ENCODE data around the gene MED14. TPM values are rescaled to one million over a fixed set of nuclear protein-coding genes. Genes with fewer than 3 reads are reported as not detected.

MED14 gene
- total RNA-seq, 3 donors from 2014 or later = 19.6 to 30.8 (median 26.4) TPM

- H3K27me3 Mint-ChIP-seq (ENCODE audit: low read depth) = no peaks in the 10 kb centered on the region
- H3K4me1 Mint-ChIP-seq (ENCODE audit: low read depth) = no peaks in the 10 kb centered on the region
- no peaks in the 10 kb centered on the region for H3K9me3 Mint-ChIP-seq
- peaks cover 3% of the 10 kb centered on the region for H3K36me3 Mint-ChIP-seq (ENCODE audit: insufficient read depth)
- DNase-seq = no peak
- H3K4me3 Mint-ChIP-seq = no peak overlapping the region
- no peak for ATAC-seq
These were observed 110.0 kb downstream of the MED14 start for GRCh38 chrX:40625294-40625693.

- Mint-ChIP-seq H3K27me3 (ENCODE audit: low read depth) (no peaks in the 10 kb centered on the region), H3K4me3 (no peak overlapping the region), H3K4me1 (ENCODE audit: low read depth) (no peaks in the 10 kb centered on the region), H3K9me3 (no peaks in the 10 kb centered on the region), H3K36me3 (ENCODE audit: insufficient read depth) (peaks cover 3% of the 10 kb centered on the region)
- DNase-seq (no peak), ATAC-seq (no peak)
These were observed 111.7 kb downstream of the MED14 start for GRCh38 chrX:40623665-40624064.

- Mint-ChIP-seq H3K4me3 (no peak within 1 kb of the TSS), H3K4me1 (ENCODE audit: low read depth) (no peaks in the 10 kb centered on the region), H3K36me3 (ENCODE audit: insufficient read depth) (peaks cover under 1% of the 10 kb centered on the region), H3K9me3 (no peaks in the 10 kb centered on the region), H3K27me3 (ENCODE audit: low read depth) (no peaks in the 10 kb centered on the region)
- ATAC-seq = no peak
- no peak for DNase-seq
These were observed 112.2 kb downstream of the MED14 start, which contains the start of gene MPC1L for GRCh38 chrX:40623139-40623536. Gene MPC1L, plus strand, starts transcription at chrX:40623428. Its CDS starts 138 bp downstream, at chrX:40623566.

GRCh38 chrX:40622479-40623138, 112.7 kb downstream of the MED14 start:
- H3K4me1 Mint-ChIP-seq (ENCODE audit: low read depth) = no peaks in the 10 kb centered on the region
- no peak for ATAC-seq
- DNase-seq = no peak
- no peaks in the 10 kb centered on the region for H3K27me3 Mint-ChIP-seq (ENCODE audit: low read depth)
- no peaks in the 10 kb centered on the region for H3K36me3 Mint-ChIP-seq (ENCODE audit: insufficient read depth)
- no peaks in the 10 kb centered on the region for H3K9me3 Mint-ChIP-seq
- H3K4me3 Mint-ChIP-seq = no peak overlapping the region

- DNase-seq = no peak
- Mint-ChIP-seq H3K27me3 (ENCODE audit: low read depth) (no peaks in the 10 kb centered on the region), H3K4me1 (ENCODE audit: low read depth) (no peaks in the 10 kb centered on the region), H3K36me3 (ENCODE audit: insufficient read depth) (no peaks in the 10 kb centered on the region), H3K4me3 (no peak overlapping the region), H3K9me3 (no peaks in the 10 kb centered on the region)
- no peak for ATAC-seq
These were observed 117.8 kb downstream of the MED14 start for GRCh38 chrX:40617566-40617965.

- no peak for DNase-seq
These were observed 119.4 kb downstream of the MED14 start for GRCh38 chrX:40615976-40616375.

GRCh38 chrX:40612511-40612910, 122.8 kb downstream of the MED14 start:
- Mint-ChIP-seq H3K27me3 (ENCODE audit: low read depth) (no peaks in the 10 kb centered on the region), H3K4me1 (ENCODE audit: low read depth) (no peaks in the 10 kb centered on the region), H3K4me3 (no peak overlapping the region), H3K9me3 (no peaks in the 10 kb centered on the region), H3K36me3 (ENCODE audit: insufficient read depth) (no peaks in the 10 kb centered on the region)
- DNase-seq (no peak), ATAC-seq (no peak)

More at GRCh38 chrX:40615976-40616375, 119.4 kb downstream of the MED14 start:
- Mint-ChIP-seq H3K9me3 (no peaks in the 10 kb centered on the region), H3K4me3 (no peak overlapping the region), H3K27me3 (ENCODE audit: low read depth) (no peaks in the 10 kb centered on the region), H3K36me3 (ENCODE audit: insufficient read depth) (no peaks in the 10 kb centered on the region), H3K4me1 (ENCODE audit: low read depth) (no peaks in the 10 kb centered on the region)
- no peak for ATAC-seq

GRCh38 chrX:40607381-40607780, 128.0 kb downstream of the MED14 start:
- DNase-seq (no peak), ATAC-seq (no peak)
- Mint-ChIP-seq H3K4me3 (no peak overlapping the region), H3K36me3 (ENCODE audit: insufficient read depth) (peaks cover 2% of the 10 kb centered on the region), H3K27me3 (ENCODE audit: low read depth) (no peaks in the 10 kb centered on the region), H3K9me3 (no peaks in the 10 kb centered on the region), H3K4me1 (ENCODE audit: low read depth) (no peaks in the 10 kb centered on the region)

- Mint-ChIP-seq H3K27me3 (ENCODE audit: low read depth) (no peaks in the 10 kb centered on the region), H3K4me3 (no peak overlapping the region), H3K36me3 (ENCODE audit: insufficient read depth) (peaks cover 12% of the 10 kb centered on the region), H3K4me1 (ENCODE audit: low read depth) (no peaks in the 10 kb centered on the region), H3K9me3 (no peaks in the 10 kb centered on the region)
- no peak for ATAC-seq
- DNase-seq = no peak
These were observed 131.9 kb downstream of the MED14 start for GRCh38 chrX:40603446-40603845.

Other genes starting within 250 kb of the MED14 start
- 10 to 100 TPM; 49.2 to 60.3 (median 54.3) TPM for gene ATP6AP2, start 154.6 kb downstream of the MED14 start, total RNA-seq
- not detected for gene MPC1L, start 112.1 kb downstream of the MED14 start, total RNA-seq
- 10 to 100 TPM; 12.6 to 15.1 (median 14.4) TPM for gene CXorf38, start 88.0 kb downstream of the MED14 start, total RNA-seq

All from activated T-cell treated with anti-CD3 and anti-CD28 coated beads, Interleukin-2, amount 50 U/mL, for 4 hours (primary cell).